Heart left ventricle (tissue), 16 donors: ENCODE data around the gene KCNA10. TPM values are rescaled to one million over a fixed set of nuclear protein-coding genes. Genes with fewer than 3 reads are reported as not detected.

Source experiments
- ATAC-seq, 4 donors: fragments of 200-7000 bp; cut with Tn5 transposase; one replicate each; pipeline ENCODE4 v1.9.1; 2020 to 2022; ENCODE audit warnings: moderate library complexity in 4 of 4, mild to moderate bottlenecking in 3 of 4, moderate number of reproducible peaks in 1 of 4
- DNase-seq, 5 donors: peaks; one replicate each; pipeline ENCODE4 v3.0.0-alpha.2; 2020
- H3K27ac ChIP-seq, 12 donors: fragments of 200-600 bp; sonication (generic) in 4 of 12; one replicate each; pipeline versions ENCODE4 v1.5.0 to v1.8.0; 2016 to 2022; ENCODE audit warnings: mild to moderate bottlenecking in 2 of 12
- H3K27me3 ChIP-seq, 9 donors: fragments of 200-600 bp; sonication (generic) in 2 of 9; one replicate each; pipeline versions ENCODE4 v1.5.1 to v1.8.0; 2016 to 2022; ENCODE audit warnings: mild to moderate bottlenecking in 3 of 9
- H3K36me3 ChIP-seq, 9 donors: fragments of 200-600 bp; sonication (generic) in 2 of 9; one replicate each; pipeline versions ENCODE4 v1.5.0 to v1.8.0; 2018 to 2022; ENCODE audit warnings: mild to moderate bottlenecking in 2 of 9
- H3K4me1 ChIP-seq, 12 donors: fragments of 200-600 bp; sonication (generic) in 4 of 12; one replicate each; pipeline versions ENCODE4 v1.5.0 to v1.8.0; 2016 to 2022; ENCODE audit warnings: mild to moderate bottlenecking in 3 of 12
- H3K4me3 ChIP-seq, 12 donors: fragments of 200-600 bp; sonication (generic) in 4 of 12; one replicate each; pipeline versions ENCODE4 v1.5.0 to v1.8.0; 2017 to 2022; ENCODE audit warnings: mild to moderate bottlenecking in 9 of 12, moderate library complexity in 4 of 12
- H3K9me3 ChIP-seq, 12 donors: fragments of 200-600 bp; sonication (generic) in 4 of 12; one replicate each; pipeline versions ENCODE4 v1.5.0 to v1.8.0; 2016 to 2022; ENCODE audit warnings: mild to moderate bottlenecking in 1 of 12
- POLR2A ChIP-seq, 2 donors: fragments of 450-650 bp; IDR thresholded peaks; one replicate each; pipeline ENCODE4 v1.6.1; 2017; ENCODE audit warnings: antibody characterized with exemption in 2 of 2, mild to moderate bottlenecking in 2 of 2, moderate library complexity in 2 of 2
- WGBS, 4 donors: extraction: QIAGEN DNeasy Blood & Tissue Kit in 2 of 4; methylation state at CpG; one replicate each; pipeline versions ENCODE4 v1.1.5 to v1.1.7; 2013 to 2018; 5-methylcytosine and 5-hydroxymethylcytosine counted together
- intact Hi-C, 10 donors: fragments of 100-400 bp; cut with DNase I; formaldehyde crosslinking; loops; one replicate each; pipeline versions ENCODE4 v1.11.1 to v1.14.2; 2022
- polyA plus RNA-seq, 2 donors: library from polyadenylated mRNA; stranded (reverse); fragments of 200-250 nt; gene quantifications; one replicate each; pipeline ENCODE4 v1.2.3, GENCODE V29; 2013
- total RNA-seq, 9 donors: library from RNA; depleted of rRNA in 2 of 9; stranded (reverse); fragments of >200 nt in 2 of 9; fragmentation: NEBNext Ultra II Directional in 3 of 9; extraction: Animal tissue kit (Norgen Biotek cat#: 25700) in 3 of 9; gene quantifications; one replicate each; pipeline versions ENCODE4 v1.1.0 to v1.2.4, GENCODE V29; 2016 to 2023
- TF ChIP-seq, protein P1 (sequence below), 12 donors: fragments of 200-600 bp; sonication (generic) in 4 of 12; IDR thresholded peaks; one replicate each; pipeline versions ENCODE4 v1.5.0 to v1.8.0; 2018 to 2022; ENCODE audit warnings: antibody characterized with exemption in 12 of 12, mild to moderate bottlenecking in 5 of 12
- donor health status: ischemic (EF 13 %, LVEDD 7.1; RV severe dilation, severe dysfunction).
- donor health status: healthy with polysubstance abuse.
- donor health status: DM: no; HTN: yes; CAD: no.
- donor health status: DM: no; HTN: no; CAD: no.
- donor health status: ischemic (EF 25% LVEDD 6.9; RV normal size, moderate dysfunction).
- donor health status: ischemic (EF 25% LVEDD 5.7; RV mildly dilated, moderate dysfunction).
- donor health status: healthy.
- donor health status: DM: yes; HTN: yes; CAD: no.
- donor health status: ischemic (EF 35%, LVEDD 5.7; RV mildly dilated, moderate dysfunction).
- donor health status: nonischemic (EF 11% LVEDD 7.7; RV severe dilation, severe dysfunction).
- donor health status: DM: yes; HTN: yes; CAD: no.
- donor health status: PGD.
- donor health status: ischemic (EF 29% LVEDD 5.4; RV normal size, mild dysfunction).
- donor health status: nonischemic (EF 23%, LVEDD 6.1; RV moderate dilation, normal function).

Gene KCNA10
- total and polyA plus RNA-seq, 11 donors: not detected

DNA sequence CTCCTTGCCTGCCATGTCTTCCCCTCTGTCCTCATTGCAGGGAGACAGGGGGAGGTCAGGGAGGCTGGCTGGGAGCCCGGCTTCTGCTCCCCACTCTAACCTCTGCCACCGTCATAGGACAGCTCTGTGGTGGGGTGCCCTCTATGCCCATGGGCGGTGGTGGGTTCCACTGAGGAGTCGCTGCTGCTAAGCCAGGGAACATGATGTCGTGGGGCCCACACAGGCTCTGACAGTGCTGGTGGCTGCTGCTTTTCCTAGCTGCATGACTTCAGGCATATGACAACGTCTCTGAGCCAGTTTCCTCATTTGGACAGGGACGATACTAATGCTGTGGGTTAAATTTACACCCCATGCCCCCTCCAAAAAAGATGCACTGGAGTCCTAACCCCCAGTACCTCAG lies 14.7 kb downstream of the KCNA10 start:
- 71 to 80% (median 74%) methylated on average over 4 to 7 of the region's 7 CpGs for WGBS, 4 donors
- TF ChIP-seq POLR2A (IDR thresholded peaks at IDR 0.05): no peak
- TF ChIP-seq, protein P1, sequence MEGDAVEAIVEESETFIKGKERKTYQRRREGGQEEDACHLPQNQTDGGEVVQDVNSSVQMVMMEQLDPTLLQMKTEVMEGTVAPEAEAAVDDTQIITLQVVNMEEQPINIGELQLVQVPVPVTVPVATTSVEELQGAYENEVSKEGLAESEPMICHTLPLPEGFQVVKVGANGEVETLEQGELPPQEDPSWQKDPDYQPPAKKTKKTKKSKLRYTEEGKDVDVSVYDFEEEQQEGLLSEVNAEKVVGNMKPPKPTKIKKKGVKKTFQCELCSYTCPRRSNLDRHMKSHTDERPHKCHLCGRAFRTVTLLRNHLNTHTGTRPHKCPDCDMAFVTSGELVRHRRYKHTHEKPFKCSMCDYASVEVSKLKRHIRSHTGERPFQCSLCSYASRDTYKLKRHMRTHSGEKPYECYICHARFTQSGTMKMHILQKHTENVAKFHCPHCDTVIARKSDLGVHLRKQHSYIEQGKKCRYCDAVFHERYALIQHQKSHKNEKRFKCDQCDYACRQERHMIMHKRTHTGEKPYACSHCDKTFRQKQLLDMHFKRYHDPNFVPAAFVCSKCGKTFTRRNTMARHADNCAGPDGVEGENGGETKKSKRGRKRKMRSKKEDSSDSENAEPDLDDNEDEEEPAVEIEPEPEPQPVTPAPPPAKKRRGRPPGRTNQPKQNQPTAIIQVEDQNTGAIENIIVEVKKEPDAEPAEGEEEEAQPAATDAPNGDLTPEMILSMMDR (IDR thresholded peaks at IDR 0.05): no peak
- Histone ChIP-seq H3K36me3 (no peaks in the 10 kb centered on the region), H3K9me3 (no peaks in the 10 kb centered on the region), H3K27me3 (peaks cover 0 to 6% (median 0%) of the 10 kb centered on the region in 9 donors), H3K4me3 (no peak overlapping the region), H3K27ac (no peak overlapping the region), H3K4me1 (peaks cover 0 to 13% (median 0%) of the 10 kb centered on the region in 12 donors)
- no peak for ATAC-seq
- intact Hi-C loops: no loop called here
- no peak for DNase-seq

DNA sequence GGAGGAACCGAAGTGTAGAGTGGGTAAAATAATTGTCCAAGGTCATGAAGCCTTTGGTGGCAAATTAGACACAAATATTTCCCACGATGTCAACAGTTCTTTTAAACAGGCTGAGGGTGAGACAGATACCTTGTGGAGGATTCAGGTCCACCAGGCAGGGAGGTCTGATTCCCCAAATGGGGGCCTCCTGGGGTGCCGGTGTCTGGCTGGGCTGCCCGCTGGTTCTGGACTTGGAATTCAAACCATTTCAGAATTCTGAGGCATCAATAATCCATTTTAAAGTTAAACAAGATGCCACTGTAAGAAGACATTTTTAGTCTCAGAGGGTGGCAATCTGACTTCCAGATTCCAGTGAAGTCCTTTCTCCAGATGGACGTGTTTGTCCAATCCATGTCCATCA lies 15.5 kb downstream of the KCNA10 start:
- Histone ChIP-seq H3K36me3 (no peaks in the 10 kb centered on the region), H3K27ac (no peak overlapping the region), H3K4me3 (no peak overlapping the region), H3K27me3 (peaks cover 0 to 6% (median 0%) of the 10 kb centered on the region in 9 donors), H3K4me1 (peaks cover 0 to 11% (median 0%) of the 10 kb centered on the region in 12 donors), H3K9me3 (no peaks in the 10 kb centered on the region)
- no peak for TF ChIP-seq POLR2A (IDR thresholded peaks at IDR 0.05)
- TF ChIP-seq, protein P1 (IDR thresholded peaks at IDR 0.05): no peak
- intact Hi-C loops: no loop called here
- ATAC-seq: no peak
- no peak for DNase-seq
- 78 to 88% (median 81%) methylated on average over 5 of the region's 5 CpGs for WGBS, 4 donors

DNA sequence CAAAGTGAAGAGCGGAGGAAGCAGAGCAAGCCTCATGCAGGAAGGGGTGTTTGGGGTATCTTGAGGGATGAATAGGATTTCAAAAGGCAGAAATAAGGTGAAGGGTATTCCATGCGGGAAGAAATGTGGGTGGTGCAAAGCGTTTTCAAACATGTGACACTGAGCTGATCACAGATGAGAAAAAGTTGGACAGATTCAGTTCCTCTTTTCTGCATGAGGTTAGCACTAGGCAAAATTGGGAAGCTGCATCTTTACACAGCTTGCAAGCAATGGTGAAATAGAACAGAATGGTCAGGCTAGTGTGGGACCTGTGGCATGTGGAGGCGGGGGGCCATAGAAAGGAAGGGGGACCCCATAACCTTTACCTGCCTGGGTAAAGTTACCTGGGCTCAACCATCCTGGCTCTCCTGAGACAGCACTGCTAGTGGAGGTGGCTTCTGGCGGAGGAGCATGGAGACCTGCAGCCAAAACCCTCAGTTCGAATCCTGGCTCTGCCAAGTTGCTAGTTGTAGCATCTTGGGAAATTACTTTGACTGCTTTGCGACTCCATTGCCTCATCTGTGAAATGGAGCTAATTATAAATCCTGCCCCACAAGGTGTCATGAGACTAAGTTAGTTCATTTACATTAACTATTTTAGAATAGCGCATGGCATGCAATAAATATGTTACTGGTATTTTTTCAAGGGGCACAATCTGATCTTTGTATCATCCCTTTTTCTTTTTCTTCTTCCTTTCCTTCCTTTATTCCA lies 16.4 kb downstream of the KCNA10 start:
- 78 to 88% (median 82%) methylated on average over 8 of the region's 8 CpGs for WGBS, 4 donors
- peak in 3 of 4 donors; percentile 24 to 46 (median 34) for ATAC-seq
- TF ChIP-seq, protein P1 (IDR thresholded peaks at IDR 0.05): no peak
- no peak for TF ChIP-seq POLR2A (IDR thresholded peaks at IDR 0.05)

GRCh38 chr1:110501488-110502132 lies 17.4 kb downstream of the KCNA10 start:
- WGBS, 4 donors: 81 to 84% (median 83%) methylated on average over 6 of the region's 6 CpGs
- Histone ChIP-seq H3K36me3 (no peaks in the 10 kb centered on the region), H3K27me3 (peaks cover 0 to 6% (median 0%) of the 10 kb centered on the region in 9 donors), H3K9me3 (no peaks in the 10 kb centered on the region), H3K4me1 (peaks cover 0 to 4% (median 0%) of the 10 kb centered on the region in 12 donors), H3K27ac (no peak overlapping the region), H3K4me3 (no peak overlapping the region)
- DNase-seq: no peak
- ATAC-seq: no peak
- TF ChIP-seq, protein P1 (IDR thresholded peaks at IDR 0.05): no peak
- no peak for TF ChIP-seq POLR2A (IDR thresholded peaks at IDR 0.05)
- intact Hi-C loops: no loop called here

More for the DNA sequence above, 16.4 kb downstream of the KCNA10 start:
- Histone ChIP-seq H3K4me3 (no peak overlapping the region), H3K9me3 (no peaks in the 10 kb centered on the region), H3K27me3 (peaks cover 0 to 6% (median 0%) of the 10 kb centered on the region in 9 donors), H3K4me1 (peaks cover 0 to 4% (median 0%) of the 10 kb centered on the region in 12 donors), H3K27ac (no peak overlapping the region), H3K36me3 (no peaks in the 10 kb centered on the region)
- intact Hi-C loops: no loop called here
- no peak for DNase-seq
